H1 (cell line): Measurements from ENCODE around the gene SDSL. TPM values are rescaled to one million over a fixed set of nuclear protein-coding genes. Genes with fewer than 3 reads are reported as not detected.

Source experiments
- RNF2 ChIP-seq: fragments of 200-900, 300-1000 bp; sonication (generic); IDR thresholded peaks from 2 replicates; pipeline ENCODE4 v1.7.1; 2016; ENCODE audit warnings: borderline replicate concordance, low read depth, mild to moderate bottlenecking, antibody characterized with exemption, low read length; ENCODE audit not compliant: poor library complexity, severe bottlenecking; ENCODE audit errors: missing control alignments
- SP4 ChIP-seq: IDR thresholded peaks from 2 replicates; pipeline ENCODE4 v1.6.1; 2012; ENCODE audit warnings: low read length, inconsistent platforms
- TAF7 ChIP-seq: optimal IDR thresholded peaks from 2 replicates; pipeline ENCODE3; 2011; ENCODE audit warnings: low read depth, mild to moderate bottlenecking, inconsistent platforms, low read length, moderate library complexity, borderline replicate concordance
- polyA plus RNA-seq, 7 experiments: library from polyadenylated mRNA; depleted of rRNA in 3 of 7; stranded (reverse) in 5 of 7; unstranded in 2 of 7; fragments of >200 nt in 5 of 7; fragments of 200-250 nt in 2 of 7; gene quantifications; 1 replicate in 5 of 7; 2 replicates in 1 of 7; 4 replicates in 1 of 7; pipeline versions ENCODE4 v1.2.1 to v1.2.3, GENCODE V29; 2011 to 2013; ENCODE audit warnings: missing spikeins in 2 of 7, mixed read lengths in 2 of 7
- total RNA-seq: library from RNA; stranded (reverse); fragmentation: NEBNext Ultra II Directional; extraction: Animal tissue kit (Norgen Biotek cat#: 25700); gene quantifications from 2 replicates; pipeline ENCODE4 v1.2.1, GENCODE V29; 2021
- TF ChIP-seq, protein P1 (sequence below): fragments of 300-600 bp; sonication (generic); IDR thresholded peaks from 2 replicates; pipeline ENCODE4 v1.7.1; 2012; ENCODE audit warnings: low read length, moderate library complexity, mild to moderate bottlenecking, inconsistent platforms; ENCODE audit not compliant: insufficient replicate concordance

The SDSL gene
- total and polyA plus RNA-seq, 2 of the 8 experiments (the other 6 are each of a cell fraction or from before 2014, with no cell fraction given), result 0.69 to 1.3 TPM

- TF ChIP-seq RNF2 (no peak), TAF7 (no peak), SP4 (no peak)
- TF ChIP-seq, protein P1, sequence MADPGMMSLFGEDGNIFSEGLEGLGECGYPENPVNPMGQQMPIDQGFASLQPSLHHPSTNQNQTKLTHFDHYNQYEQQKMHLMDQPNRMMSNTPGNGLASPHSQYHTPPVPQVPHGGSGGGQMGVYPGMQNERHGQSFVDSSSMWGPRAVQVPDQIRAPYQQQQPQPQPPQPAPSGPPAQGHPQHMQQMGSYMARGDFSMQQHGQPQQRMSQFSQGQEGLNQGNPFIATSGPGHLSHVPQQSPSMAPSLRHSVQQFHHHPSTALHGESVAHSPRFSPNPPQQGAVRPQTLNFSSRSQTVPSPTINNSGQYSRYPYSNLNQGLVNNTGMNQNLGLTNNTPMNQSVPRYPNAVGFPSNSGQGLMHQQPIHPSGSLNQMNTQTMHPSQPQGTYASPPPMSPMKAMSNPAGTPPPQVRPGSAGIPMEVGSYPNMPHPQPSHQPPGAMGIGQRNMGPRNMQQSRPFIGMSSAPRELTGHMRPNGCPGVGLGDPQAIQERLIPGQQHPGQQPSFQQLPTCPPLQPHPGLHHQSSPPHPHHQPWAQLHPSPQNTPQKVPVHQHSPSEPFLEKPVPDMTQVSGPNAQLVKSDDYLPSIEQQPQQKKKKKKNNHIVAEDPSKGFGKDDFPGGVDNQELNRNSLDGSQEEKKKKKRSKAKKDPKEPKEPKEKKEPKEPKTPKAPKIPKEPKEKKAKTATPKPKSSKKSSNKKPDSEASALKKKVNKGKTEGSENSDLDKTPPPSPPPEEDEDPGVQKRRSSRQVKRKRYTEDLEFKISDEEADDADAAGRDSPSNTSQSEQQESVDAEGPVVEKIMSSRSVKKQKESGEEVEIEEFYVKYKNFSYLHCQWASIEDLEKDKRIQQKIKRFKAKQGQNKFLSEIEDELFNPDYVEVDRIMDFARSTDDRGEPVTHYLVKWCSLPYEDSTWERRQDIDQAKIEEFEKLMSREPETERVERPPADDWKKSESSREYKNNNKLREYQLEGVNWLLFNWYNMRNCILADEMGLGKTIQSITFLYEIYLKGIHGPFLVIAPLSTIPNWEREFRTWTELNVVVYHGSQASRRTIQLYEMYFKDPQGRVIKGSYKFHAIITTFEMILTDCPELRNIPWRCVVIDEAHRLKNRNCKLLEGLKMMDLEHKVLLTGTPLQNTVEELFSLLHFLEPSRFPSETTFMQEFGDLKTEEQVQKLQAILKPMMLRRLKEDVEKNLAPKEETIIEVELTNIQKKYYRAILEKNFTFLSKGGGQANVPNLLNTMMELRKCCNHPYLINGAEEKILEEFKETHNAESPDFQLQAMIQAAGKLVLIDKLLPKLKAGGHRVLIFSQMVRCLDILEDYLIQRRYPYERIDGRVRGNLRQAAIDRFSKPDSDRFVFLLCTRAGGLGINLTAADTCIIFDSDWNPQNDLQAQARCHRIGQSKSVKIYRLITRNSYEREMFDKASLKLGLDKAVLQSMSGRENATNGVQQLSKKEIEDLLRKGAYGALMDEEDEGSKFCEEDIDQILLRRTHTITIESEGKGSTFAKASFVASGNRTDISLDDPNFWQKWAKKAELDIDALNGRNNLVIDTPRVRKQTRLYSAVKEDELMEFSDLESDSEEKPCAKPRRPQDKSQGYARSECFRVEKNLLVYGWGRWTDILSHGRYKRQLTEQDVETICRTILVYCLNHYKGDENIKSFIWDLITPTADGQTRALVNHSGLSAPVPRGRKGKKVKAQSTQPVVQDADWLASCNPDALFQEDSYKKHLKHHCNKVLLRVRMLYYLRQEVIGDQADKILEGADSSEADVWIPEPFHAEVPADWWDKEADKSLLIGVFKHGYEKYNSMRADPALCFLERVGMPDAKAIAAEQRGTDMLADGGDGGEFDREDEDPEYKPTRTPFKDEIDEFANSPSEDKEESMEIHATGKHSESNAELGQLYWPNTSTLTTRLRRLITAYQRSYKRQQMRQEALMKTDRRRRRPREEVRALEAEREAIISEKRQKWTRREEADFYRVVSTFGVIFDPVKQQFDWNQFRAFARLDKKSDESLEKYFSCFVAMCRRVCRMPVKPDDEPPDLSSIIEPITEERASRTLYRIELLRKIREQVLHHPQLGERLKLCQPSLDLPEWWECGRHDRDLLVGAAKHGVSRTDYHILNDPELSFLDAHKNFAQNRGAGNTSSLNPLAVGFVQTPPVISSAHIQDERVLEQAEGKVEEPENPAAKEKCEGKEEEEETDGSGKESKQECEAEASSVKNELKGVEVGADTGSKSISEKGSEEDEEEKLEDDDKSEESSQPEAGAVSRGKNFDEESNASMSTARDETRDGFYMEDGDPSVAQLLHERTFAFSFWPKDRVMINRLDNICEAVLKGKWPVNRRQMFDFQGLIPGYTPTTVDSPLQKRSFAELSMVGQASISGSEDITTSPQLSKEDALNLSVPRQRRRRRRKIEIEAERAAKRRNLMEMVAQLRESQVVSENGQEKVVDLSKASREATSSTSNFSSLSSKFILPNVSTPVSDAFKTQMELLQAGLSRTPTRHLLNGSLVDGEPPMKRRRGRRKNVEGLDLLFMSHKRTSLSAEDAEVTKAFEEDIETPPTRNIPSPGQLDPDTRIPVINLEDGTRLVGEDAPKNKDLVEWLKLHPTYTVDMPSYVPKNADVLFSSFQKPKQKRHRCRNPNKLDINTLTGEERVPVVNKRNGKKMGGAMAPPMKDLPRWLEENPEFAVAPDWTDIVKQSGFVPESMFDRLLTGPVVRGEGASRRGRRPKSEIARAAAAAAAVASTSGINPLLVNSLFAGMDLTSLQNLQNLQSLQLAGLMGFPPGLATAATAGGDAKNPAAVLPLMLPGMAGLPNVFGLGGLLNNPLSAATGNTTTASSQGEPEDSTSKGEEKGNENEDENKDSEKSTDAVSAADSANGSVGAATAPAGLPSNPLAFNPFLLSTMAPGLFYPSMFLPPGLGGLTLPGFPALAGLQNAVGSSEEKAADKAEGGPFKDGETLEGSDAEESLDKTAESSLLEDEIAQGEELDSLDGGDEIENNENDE, result no peak
Observed at GRCh38 chr12:113403435-113404415, 18.5 kb upstream of the SDSL start, which contains the start of gene SDS (continued).
